HG03045 (cell line): Measurements from ENCODE around the gene FAM228B.
"Not testable (repeated sequence)": the region's sequence is repeated elsewhere in the genome, so short reads cannot be mapped to it uniquely, and the experiment has no call there.

ENCODE experiments used
- ATAC-seq: cut with Tn5 transposase; IDR thresholded peaks from one replicate; pipeline ENCODE4 v1.9.1; 2021; ENCODE audit warnings: mild to moderate bottlenecking, moderate library complexity; ENCODE audit not compliant: unreplicated experiment

Gene FAM228B

DNA sequence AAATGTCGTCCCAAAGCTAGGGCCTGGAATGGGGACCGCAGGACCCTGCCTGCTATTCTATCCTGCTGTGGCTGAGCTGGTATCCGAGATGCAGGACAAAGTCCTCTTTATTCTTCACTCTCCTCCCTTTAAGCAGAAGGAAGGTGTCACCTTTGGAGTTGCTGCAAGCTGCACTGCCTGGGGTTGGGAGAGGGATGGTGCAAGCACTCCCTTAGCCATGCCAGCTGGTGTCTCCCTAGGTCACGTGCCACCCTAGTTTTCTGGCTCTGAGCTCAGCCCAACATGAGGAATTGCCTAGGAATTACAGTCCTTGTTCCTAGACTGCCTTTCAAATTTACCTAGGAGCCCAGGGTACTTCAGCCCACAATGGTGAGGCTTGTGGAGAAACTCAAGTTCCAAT is 30.2 kb downstream of the FAM228B start:
- ATAC-seq = no peak

- ATAC-seq = no peak
These were observed 34.9 kb downstream of the FAM228B start for GRCh38 chr2:24158131-24158530.

DNA sequence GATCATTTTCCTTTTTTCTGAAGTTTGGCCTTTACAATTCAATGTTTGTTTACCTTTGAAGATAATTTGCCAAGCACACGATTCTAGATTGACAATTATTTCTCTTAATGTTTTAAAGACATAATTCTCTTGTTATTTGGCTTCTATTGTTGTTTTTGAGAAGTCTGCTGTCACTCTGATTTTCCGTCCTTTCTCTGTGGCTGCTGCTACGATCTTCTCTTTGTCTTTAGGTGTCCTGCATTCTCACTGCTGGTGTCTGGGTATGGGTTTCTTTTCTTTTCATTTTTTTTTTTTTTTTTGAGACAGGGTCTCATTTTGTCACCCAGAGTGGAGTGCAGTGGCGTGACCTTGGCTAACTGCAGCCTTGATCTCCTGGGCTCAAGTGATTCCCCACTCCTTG is 36.4 kb downstream of the FAM228B start:
- no peak for ATAC-seq

- no peak for ATAC-seq
These were observed 37.5 kb downstream of the FAM228B start for GRCh38 chr2:24160761-24161160.

- ATAC-seq = no peak
These were observed 39.2 kb downstream of the FAM228B start for GRCh38 chr2:24162494-24162893.

DNA sequence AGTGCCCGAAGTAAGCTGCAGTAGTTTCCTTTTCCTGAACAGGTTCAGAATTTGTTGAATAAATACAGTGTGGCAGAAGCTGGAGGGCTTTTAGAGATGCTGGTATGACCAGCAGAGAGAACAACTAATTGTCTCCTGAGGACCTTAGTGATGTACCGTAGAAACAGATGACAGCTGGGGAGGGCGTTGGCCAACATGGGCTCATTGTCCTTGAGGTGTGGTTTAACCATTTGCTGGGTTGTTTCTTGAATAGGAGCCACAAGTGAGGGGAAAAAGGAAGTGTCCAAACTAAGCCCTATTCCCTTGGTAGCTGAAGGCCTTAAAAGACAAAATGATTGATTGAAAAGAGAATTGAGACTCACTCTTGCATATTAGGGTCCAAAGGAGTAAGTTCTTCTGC is 39.9 kb downstream of the FAM228B start:
- ATAC-seq = no peak

GRCh38 chr2:24163601-24164000 is 40.3 kb downstream of the FAM228B start:
- no peak for ATAC-seq

- no peak for ATAC-seq
These were observed 41.2 kb downstream of the FAM228B start for GRCh38 chr2:24164416-24164973.

GRCh38 chr2:24169023-24169422 is 45.8 kb downstream of the FAM228B start:
- ATAC-seq = no peak

GRCh38 chr2:24174851-24175277 is 51.6 kb downstream of the FAM228B start, which contains the start of gene FAM228A:
Gene FAM228A, plus strand, starts transcription at chr2:24175053. Its CDS starts 428 bp downstream, at chr2:24175481.
- no peak for ATAC-seq

DNA sequence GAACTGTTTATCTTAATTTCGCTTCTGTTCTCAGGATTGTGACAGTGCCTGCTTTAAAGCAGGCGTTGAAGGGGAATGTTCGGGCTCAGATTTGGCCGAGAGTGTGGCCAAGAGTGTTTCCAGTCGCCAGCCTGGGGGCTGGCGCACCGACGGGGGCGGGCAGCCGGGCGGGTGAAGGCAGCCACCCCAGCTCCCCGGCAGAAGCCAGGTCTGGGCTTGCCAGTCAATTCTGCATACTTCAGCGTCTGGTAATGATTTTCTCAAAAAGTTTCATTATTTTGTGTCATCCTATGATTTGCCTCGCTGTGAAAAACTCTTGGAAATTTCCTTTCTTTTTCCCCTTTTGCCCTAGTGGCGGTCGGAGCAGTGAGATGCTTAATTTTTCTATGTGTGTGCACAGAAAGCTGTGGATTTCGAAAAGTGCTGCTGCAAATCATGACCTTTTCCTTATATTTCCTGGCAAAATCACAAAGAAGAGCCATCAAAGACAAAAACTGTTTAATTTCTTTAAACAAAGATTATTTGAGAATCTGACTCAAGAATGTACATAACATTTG is 52.4 kb downstream of the FAM228B start:
- ATAC-seq = no peak

DNA sequence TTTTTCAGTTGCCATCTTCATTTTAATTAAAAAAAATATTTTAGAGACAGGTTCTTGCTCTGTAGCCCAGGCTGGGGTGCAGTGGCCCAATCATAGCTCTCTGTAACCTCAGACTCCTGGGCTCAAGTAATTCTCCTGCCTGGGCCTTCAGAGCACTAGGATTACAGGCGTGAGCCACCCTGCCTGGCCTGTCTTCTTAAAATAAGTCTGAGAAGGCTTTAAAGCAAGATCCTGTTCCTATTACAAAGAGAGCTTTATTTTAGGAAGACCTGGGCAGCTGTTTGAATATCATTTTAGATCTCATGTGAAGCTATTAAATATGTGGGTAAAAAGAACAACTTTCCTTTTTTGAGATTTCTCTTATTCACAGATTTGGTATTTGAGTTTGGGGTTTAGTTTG is 53.1 kb downstream of the FAM228B start:
- ATAC-seq = no peak

- no peak for ATAC-seq
These were observed 56.4 kb downstream of the FAM228B start for GRCh38 chr2:24179683-24180082.

DNA sequence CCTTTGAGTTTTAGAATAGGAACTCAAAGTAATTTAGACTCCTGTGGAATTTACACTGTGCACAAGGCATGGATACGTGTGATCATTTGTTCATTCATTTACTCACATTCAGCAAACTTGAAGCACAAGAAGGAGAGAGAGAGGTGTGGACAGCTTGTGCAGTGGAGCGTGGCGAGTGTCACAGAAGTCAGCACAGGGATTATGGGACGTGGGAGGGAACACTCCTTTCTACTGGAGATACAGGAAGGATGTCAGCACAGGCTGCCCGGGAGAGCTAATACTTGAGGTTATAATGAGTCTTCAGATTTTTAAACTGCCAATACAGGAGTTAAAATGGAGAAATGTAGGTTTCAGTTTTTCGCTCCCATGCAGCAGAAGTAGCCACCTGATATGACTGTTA is 58.6 kb downstream of the FAM228B start:
- ATAC-seq = no peak

GRCh38 chr2:24182507-24182906 is 59.2 kb downstream of the FAM228B start:
- no peak for ATAC-seq

GRCh38 chr2:24183366-24184069 is 60.2 kb downstream of the FAM228B start:
- no peak for ATAC-seq

DNA sequence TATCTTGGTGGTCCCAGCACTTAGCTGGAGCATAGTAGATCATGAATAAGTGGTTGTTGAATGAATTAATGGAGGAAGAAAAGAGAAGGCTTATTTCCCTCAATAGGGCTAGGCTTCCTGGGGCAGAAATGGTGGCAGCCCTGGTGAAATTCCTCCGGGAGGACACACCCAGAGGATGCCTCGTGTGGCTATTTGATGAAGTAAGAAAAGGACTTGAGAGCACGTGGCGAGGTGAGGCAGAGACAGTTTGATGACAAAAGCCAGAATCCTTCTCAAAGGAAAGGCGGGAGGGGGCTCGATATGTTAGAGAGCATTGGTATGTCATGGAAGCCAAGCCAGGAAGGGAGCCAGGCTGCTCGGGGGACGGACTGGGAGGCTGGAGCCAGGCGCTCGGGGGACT is 66.3 kb downstream of the FAM228B start:
- no peak for ATAC-seq

GRCh38 chr2:24190503-24190902 is 67.2 kb downstream of the FAM228B start:
- no peak for ATAC-seq

DNA sequence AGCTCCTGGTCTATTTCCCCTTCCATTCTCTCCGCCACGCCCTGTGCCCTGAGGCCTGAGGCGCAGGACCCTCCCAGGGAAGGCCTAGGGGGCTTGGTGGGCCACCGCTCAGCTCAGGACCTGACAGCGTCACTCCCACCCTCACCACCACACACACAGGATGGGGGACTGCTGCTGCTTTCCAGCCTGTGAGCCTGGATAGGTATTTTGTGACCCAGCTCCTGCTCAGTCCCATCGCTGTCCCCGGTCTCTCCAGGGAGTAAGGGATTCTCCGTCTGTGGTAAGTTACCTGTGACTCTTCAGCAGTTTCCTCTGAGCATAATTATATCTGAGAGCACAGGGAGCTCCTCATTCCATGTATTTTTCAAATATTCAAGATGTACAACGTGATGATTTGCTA is 67.9 kb downstream of the FAM228B start:
- no peak for ATAC-seq

DNA sequence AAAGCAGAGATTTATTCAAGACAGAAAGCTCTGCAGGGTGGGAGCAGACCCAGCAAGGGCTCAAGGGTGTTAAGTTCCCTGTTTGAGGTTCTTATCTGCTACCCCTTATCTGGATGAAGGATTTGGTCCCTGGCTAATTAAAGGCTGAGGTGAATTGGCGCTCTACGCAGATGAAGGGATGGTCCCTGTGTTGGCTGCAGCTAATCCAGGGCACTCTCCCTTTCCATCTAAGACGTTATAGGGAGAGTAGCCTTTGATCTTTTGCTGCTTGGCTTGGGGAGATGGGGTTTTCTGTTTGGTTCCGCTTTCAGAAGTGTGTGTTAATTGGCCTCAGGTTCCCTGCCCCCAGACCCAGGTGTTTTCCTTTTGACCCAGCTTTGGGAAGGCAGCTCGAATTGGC is 68.6 kb downstream of the FAM228B start:
- no peak for ATAC-seq

DNA sequence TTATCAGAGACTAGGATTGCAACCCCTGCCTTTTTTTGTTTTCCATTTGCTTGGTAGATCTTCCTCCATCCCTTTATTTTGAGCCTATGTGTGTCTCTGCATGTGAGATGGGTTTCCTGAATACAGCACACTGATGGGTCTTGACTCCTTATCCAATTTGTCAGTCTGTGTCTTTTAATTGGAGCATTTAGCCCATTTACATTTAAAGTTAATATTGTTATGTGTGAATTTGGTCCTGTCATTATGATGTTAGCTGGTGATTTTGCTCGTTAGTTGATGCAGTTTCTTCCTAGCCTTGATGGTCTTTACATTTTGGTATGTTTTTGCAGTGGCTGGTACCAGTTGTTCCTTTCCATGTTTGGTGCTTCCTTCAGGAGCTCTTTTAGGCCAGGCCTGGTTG is 73.9 kb downstream of the FAM228B start:
- ATAC-seq = not testable (repeated sequence)

DNA sequence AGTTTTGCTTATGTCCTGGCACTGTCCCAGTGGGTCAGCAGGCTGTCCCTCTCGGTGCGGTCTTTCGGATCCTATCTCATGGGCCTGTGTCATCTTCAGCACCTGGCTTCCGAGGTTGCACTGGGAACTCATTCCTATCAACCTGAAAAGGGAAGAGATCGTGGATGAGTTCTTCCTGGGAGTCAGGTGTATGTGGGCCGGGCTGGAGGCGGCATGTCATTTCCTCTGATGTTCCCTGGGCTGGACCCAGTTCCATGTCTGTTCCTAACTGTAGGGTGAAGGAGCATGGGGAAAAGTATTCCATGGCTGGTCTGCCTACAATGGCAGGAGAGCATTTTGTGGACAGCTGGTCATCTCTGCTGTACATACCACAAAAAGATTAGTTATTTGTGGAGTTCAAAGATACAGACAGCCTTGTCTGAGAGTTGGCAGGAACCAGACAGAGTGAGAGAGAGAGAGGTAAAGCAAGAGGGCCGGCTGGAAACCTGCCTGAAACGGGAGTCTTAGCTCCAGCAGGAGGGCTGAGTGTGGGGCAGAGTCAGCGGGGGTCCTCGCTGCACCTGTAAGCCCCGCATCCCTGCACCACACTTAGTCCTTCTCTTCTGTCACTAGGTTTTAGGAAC is 76.8 kb downstream of the FAM228B start:
- ATAC-seq = no peak
